HG02938 (cell line): ENCODE measurements around the gene MRPL1.
A peak's percentile ranks its signal among the peaks of the same experiment; 100 is the strongest.
"Not testable (repeated sequence)": the region's sequence is repeated elsewhere in the genome, so short reads cannot be mapped to it uniquely, and the experiment has no call there.

Source experiments
- ATAC-seq: cut with Tn5 transposase; IDR thresholded peaks from one replicate; pipeline ENCODE4 v1.9.1; 2021; ENCODE audit warnings: mild to moderate bottlenecking, moderate library complexity; ENCODE audit not compliant: unreplicated experiment

The MRPL1 gene

DNA sequence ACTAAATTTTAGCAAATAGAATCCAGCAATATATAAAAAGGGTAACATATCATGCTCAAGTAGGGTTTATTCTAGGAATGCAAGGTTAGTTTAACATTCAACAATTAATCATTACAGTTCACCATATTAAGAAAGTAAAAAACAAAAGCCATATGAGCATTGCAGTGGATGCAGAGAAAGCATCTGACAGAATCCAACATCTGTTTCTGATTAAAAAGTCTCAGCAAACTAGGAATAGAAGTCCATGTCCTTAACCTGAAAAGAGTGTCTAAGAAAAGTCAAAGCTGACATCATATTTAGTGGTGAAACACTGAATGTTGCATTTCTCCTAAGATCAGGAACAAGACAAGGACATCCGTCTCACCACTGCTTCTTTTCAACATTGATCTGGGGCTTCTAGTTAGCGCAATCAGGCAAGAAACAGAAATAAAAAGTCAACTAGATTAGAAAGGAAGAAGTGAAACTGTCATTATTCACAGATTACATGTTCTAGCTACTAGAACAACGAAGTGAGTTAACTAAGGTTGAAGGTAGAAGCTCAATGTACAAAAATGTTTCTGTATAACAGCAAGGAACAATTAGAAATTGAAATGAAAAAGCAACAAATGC lies 49.3 kb downstream of the MRPL1 start:
- peak; percentile 74 for ATAC-seq

DNA sequence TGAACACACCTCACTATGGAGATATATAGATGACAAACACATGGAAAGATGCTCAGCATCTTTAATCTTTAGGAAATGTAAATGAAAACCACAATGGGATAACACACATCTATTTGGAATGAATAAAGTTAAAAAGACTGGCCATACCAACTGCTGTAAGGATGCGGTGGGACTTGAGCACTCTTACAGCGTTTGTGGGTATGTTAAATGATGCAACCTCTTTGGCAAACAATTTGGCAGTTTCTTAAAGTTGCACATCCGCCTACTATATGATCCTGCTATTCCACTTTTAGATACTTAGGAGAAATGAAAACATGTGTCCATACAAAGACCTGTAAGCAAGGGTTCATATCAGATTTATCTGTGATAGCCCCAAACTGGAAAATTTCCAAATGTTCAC lies 50.7 kb downstream of the MRPL1 start:
- ATAC-seq = no peak

DNA sequence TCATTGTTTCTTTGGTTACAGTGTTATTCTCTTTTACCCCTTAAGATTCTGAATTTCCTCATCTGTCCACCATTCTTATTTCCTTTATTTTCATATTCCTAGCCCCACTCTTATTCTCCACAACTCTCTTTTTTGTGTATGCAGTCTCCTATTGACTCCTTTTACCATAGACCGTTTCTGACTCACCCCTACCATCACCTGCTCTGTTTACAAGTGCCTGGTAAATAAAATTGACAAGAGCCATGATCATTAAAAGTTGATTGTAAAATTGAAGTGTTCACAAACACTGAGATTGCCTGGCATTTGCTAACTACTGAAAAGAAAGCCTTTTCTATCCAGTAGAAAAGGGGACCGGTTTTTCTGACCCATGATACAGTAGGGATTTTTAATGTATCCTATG lies 54.4 kb downstream of the MRPL1 start:
- ATAC-seq = no peak

DNA sequence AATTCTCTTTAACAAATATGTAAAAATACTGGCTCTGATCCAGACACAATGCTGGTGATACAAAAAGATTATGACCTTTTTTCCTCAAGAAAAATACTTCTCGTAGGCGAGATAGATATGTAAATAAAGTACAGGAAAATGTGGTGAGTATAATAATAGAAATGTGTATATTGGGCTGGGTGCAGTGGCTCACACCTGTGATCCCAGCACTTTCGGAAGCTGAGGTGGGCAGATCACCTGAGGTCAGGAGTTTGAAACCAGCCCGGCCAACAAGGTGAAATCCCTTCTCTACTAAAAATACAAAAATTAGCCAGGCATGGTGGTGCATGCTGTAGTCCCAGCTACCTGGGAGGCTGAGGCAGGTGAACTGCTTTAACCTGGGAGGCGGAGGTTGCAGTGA lies 55.0 kb downstream of the MRPL1 start:
- no peak for ATAC-seq

DNA sequence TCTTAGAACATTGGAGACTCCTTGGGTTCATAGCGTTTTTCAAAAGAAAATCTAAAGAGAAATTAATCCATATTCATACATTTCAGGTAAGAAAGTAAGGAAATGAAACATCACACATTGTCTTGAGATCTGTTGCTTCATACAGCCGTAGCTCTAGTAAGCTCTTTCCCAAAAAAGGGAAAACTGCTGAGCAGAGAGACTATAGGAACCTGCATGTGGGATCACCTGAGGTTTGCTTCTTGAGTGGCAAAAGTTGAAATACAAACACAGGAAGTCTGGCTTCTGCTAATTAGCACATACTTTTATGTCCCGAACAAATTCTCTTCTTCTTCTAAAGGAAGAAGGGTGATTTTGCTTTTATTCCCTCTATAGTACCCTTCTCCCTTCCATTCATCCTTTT lies 57.7 kb downstream of the MRPL1 start:
- no peak for ATAC-seq

DNA sequence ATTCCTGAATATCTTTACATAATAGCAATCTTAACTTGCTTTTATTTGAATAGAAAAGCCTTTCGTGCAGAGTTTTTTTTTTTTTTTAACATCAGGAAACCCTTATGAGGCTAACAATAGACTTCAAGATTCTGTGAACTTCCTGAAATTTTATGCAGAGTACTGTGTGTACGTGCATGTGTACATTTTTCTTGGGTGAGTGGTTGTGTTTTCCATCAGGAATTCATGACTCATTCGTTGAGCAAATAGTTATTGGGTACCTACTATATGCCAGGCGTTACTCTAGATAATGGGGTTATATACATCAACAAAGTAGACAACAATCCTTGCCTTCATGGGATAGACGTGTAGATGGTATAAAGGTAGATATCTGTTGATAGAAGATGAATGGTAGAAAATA lies 59.1 kb downstream of the MRPL1 start:
- no peak for ATAC-seq

DNA sequence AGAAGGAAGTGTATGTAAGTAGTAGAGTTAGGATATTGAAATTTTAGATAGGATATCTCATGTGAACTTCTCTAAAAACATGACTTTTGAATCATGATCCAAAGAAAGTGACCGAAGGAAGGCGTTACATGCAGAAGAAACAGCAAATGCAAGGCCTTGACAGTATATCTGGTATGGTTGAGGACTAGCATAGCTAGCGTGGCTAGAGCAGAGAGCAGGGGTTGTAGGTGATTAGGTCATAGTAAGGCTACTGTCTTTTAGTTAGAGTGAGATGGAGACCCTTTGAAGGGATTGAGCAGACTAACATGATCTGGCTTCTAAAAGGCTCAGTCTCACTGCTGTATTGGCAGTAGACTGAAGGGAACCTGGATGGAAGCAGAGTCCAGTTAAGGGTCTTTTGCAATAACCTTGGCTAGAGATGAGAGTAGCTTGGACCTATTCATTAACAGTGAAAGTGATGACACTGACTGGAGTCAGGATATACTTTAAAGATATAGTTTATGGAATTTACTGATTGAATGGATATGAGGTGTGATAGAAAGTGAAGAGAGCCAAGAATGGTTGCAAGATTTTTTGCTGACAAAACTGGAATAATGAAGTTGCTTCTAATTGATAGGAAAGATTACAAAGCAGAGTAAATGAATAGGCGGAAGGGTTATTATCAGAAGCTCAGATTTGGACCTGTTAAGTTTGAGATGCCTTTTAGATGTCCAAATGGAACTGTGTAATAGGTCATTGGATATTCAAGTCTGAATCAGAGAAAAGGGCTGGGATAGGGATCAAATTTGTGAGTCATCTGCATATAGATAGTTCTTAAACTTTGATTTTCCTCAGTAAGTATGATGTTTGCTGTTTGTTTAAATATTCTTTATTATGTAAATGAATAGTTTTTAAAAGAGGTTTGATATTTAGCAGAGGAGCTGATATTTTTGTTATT lies 59.8 kb downstream of the MRPL1 start:
- ATAC-seq = no peak

DNA sequence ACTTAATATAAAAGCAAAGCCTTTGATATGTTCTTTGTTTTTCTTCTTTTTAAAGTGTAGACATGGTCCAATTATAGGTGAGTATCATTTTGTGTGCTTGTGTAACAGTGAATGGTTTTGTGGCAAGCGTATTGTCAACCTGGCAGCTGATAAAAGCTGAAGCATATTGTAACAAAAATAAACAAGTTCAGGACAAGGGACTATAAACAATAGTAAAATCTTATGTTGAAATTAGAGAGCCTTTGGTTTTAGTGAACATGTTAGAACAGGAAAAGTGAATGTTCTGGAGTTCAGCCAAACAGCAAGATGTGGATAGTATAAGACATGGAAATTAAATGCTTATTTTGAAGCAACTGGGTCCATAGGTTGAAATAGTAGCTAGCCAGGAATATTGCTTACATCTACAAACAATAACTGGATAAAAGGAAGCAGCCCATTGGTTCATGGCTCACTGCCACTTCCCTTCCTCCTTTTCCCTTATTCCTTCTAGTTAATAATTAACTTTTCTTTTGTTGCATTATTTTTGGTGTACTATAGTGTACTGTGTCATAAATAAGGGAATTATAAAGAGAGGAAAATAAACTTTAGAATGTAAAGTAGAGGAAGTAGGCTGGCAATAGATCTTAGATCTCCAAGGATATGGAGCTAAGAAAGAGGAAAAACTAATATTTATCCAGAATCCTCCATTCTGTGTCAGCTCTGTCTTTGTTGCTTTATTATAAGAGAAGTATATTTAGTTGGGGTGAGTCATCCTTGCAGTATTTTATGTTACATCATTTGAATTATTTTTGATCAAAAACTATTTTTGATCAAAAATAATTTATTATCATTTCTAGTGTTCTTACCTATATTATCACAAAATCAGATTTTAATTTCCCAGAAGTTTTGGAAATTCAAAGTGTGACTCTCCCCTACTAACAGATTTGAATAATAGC lies 65.6 kb downstream of the MRPL1 start:
- no peak for ATAC-seq

DNA sequence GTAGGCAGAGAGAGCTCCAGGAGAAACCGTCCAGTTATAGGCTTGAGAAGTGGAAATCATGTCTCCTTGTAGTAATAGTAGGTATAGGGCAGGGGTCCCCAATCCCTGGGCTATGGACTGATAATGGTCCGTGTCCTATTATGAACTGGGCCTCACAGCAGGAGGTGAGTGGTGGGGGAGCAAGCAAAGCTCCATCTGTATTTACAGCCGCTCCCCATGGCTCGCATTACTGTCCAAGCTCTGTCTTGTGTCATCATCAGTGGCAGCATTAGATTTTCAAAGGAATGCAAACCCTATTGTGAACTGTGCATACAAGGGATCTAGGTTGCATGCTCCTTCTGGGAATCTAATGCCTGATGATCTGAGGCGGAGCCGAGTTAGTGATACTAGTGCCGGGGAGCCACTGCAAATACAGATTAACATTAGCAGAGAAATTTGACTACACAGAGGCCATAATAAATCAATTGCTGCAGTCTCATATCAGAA lies 67.6 kb downstream of the MRPL1 start:
- no peak for ATAC-seq

DNA sequence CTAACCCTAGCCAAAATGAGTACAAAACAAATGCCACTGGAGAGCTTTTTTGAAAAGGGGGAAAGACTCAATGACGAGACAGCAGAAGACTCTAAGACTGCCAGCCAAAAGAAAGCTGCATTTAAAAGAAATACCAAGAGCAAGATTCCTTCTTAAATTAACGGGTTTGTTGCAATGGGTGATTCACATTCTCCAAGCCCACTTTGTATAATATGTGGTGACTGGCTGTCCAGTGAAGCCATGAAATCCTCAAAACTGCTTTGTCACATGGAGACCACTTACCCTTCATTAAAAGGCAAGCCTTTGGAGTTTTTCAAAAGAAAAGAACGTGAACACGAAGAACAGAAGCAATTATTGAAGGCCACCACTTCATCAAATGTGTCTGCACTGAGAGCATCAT lies 68.2 kb downstream of the MRPL1 start:
- ATAC-seq = no peak

DNA sequence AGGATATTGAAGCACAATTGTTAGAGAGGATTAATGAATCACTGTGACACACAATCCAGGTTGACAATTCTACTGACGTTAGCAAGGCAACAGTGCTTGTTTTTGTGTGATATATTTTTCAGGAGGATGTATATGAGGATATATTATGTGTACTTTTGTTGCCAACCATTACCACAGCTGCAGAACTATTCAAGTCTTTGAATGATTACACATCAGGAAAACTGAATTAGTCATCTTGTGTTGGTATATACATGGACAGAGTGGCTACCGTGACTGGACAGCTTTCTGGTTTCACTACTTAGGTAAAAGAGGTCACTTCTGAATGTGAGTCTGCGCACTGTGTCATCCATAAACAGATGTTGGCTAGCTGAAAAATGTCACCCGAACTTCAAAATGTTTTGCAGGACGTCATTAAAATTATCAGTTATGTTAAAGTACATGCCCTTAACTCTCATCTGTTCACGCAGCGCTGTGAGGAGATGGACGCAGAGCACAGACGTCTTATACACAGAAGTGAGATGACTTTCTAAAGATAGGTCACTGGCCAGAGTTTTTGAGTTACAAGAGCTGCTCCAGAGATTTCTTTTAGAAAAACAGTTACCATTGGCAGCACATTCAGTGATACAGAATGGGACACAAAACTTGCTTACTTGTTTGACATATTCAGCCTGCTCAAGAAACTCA lies 69.0 kb downstream of the MRPL1 start:
- ATAC-seq = no peak

DNA sequence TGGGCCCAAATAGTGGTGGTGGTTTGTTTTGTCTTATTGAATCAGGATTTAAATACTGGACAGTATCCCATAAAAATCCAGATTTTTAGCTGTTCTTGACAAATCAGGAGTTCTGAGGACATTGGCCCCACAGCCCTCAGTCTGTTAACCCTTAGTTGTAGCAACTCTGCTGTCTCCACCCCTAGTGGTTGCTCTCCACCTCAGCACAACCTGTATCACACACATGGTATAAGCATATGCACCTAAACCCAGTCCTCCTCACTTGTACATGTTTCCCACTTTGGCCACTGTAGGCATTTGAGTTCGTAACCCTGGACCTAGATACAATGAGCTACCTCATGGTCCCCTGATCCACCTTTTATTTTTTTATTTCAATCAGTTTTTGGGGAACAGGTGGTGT lies 75.9 kb downstream of the MRPL1 start:
- ATAC-seq = no peak

DNA sequence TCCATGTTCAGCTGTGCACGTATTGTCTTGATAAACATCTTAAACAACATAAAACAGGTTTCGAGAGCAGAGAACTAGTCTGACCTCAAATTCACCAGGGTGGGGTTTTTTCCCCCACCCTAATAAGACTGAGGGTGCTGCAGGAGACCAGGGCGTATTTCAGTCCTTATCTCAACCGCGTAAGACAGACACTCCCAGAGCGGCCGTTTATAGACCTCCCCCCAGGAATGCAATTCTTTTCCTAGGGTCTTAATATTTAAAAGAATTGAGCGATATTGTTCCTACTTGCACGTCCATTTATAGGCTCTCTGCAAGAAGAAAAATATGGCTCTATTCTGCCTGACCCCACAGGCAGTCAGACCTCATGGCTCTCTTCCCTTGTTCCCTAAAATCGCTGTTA lies 83.3 kb downstream of the MRPL1 start:
- not testable (repeated sequence) for ATAC-seq

DNA sequence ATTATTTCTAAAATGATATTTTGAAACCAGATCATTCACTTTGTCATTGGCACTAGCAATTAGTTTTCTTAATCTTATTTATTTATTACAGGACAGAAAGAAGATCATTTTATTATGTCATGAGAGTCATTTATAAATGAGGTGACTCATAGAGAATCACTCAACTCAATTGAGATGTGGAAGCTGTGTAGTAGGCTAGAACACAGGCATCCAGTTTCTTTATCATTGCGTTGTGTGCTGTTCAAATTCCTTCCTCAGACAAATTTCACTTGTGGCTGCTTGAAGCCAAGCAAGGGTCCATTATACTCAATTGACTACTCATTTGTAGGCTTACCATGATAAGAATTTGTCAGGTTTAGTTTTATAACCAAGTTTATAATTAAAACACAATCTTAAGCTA lies 87.6 kb downstream of the MRPL1 start:
- ATAC-seq = no peak

DNA sequence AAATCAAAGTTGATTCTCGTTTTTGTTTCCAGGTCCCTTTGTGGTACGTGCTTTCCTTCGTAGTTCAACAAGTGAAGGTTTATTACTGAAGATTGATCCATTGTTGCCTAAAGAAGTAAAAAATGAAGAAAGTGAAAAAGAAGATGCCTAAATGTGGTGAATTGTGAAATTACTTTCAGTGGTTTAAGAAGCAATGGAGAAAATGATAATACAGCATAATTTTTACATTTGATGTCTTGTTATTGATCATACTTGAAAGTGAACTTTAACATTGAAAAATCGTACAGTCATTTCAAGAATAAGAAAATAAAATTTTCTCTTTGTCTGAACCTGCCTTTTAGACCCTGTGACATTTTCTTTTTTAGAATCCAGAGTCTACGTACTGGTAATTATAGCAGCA lies 89.8 kb downstream of the MRPL1 start:
- ATAC-seq = no peak

DNA sequence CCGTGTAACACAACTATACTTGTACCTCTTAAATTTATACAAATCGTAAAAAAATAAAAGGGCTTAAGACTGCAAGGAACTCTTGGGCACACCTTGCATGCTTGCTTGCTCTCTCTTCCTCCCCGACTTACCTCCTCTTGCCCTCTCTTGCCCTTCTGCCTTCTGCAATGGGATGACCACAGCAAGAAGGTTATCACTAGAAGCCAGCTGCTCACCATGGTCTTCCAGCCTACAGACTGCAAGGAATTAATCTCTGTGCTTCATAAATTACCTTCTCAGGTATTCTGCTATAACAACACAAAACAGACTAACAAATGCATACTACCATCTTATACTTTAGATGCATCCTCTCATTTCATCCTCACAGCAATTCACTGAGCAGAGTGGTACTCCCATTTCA lies 92.1 kb downstream of the MRPL1 start:
- no peak for ATAC-seq

DNA sequence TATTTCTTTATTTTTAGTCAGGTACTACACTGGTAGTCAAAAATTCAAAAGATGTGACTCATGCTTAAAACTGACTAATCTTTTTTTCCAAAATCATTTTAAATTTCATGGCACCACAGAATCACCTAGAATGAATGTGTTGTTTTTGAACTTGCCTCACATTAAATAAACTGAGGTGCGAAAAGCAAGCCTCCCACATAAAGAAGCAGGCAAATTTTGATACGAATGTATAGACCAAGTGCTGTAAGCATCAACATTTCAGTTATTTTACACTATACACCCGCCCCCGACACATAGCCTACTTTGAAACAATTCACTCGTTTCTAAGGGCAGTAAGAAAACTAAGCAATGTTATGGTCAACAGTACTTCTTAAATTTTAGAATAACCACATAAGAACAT lies 94.3 kb downstream of the MRPL1 start:
- no peak for ATAC-seq

DNA sequence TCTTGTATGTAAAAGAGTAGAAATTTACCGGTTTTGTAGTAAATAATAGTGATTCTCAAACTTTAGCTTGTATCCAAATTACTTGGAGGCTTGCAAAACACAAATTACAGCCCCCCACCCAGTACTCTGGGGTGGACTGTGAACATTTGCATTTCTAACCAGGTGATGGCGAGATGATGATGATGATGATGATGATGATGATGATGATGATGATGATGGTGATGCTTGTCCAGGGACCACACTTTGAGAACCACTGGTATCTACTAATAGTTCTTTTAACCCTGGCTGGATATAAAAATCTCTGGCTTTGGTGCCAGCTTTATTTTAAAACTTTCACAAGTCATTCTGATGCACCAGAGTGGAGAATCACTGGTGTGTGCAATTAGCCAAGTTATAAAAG lies 96.3 kb downstream of the MRPL1 start:
- ATAC-seq = no peak

DNA sequence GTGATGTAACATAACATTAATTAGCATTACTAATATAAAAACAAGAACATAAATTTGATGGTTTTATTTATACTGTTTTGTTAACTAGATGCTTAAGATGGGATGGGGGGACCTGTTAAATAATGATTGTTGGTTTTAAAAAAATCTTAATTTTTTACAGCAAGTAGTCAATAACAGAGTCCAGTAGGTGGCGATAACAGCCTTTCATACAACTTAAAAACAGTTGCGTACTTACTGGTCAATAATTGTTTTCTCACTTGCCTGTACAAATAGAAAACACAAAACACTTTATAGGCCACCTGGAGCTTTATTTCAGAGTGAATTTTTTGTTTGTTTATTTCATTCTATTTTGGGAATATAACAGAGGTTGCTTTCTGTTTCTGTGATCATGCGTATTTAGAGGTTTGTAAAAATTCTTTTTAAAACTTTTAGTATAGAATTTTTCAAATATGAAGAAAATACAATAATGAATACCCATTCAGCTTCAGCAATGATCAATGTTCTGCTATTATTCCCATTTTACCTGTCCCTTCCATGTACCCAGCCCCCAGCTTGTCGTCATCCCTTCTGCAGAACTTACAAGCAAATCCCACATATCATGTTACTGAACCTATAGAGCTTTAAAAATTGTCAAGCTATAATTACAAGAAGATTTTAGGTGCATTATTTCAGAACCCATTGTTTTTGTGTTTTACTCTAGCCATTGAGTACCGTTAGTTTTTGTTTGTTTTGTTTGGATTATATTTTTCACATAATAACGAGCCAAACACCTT lies 97.1 kb downstream of the MRPL1 start:
- ATAC-seq = peak; percentile 58

DNA sequence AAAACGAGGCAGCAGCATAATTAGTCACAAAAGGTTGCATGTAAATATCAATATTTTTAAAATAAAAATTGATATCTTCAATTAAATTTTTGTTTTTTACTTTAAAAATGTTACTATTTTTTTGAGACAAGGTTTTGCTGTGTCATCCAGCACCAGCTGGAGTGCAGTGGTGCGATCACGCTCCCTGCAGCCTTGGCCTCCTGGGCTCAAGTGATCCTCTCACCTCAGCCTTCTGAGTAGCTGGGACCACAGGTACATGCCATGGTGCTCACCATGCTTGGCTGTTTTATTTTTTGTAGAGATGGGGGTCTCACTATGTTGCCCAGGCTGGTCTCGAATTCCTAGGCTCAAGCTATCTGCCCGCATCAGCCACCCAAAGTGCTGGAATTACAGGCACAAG lies 97.7 kb downstream of the MRPL1 start:
- no peak for ATAC-seq
